OCI-LY1 (cell line): Measurements from ENCODE around the gene WASHC2A.
"Not testable (repeated sequence)": the region's sequence is repeated elsewhere in the genome, so short reads cannot be mapped to it uniquely, and the experiment has no call there.

Experiments
- H2AFZ ChIP-seq: fragments of 200-600 bp; sonication (generic), shearing (Covaris generic); 2 replicates; pipeline ENCODE4 v1.6.0; 2014; ENCODE audit warnings: antibody characterized with exemption, mild to moderate bottlenecking, low read length
- H3F3A ChIP-seq: fragments of 200-600 bp; sonication (generic), shearing (Covaris generic); 2 replicates; pipeline ENCODE4 v1.6.0; 2014; ENCODE audit warnings: mild to moderate bottlenecking, antibody characterized with exemption, low read length, moderate library complexity; ENCODE audit not compliant: insufficient read depth
- H3K27ac ChIP-seq: fragments of 200-600 bp; sonication (generic); 2 replicates; pipeline ENCODE4 v1.5.1; 2014; ENCODE audit warnings: low read length, mixed run types, mild to moderate bottlenecking, low read depth; ENCODE audit not compliant: poor library complexity, severe bottlenecking
- H3K27me3 ChIP-seq: fragments of 200-600 bp; sonication (generic); 2 replicates; pipeline ENCODE4 v1.6.0; 2014; ENCODE audit warnings: antibody characterized with exemption, mild to moderate bottlenecking, low read length, moderate library complexity; ENCODE audit not compliant: insufficient read depth
- H3K36me3 ChIP-seq: fragments of 200-600 bp; sonication (generic); 2 replicates; pipeline ENCODE4 v1.6.1; 2014; ENCODE audit warnings: mild to moderate bottlenecking, antibody characterized with exemption, low read length, moderate library complexity, mixed read lengths; ENCODE audit not compliant: insufficient read depth
- H3K4me1 ChIP-seq: fragments of 200-600 bp; sonication (generic); 2 replicates; pipeline ENCODE4 v1.5.1; 2014; ENCODE audit warnings: mild to moderate bottlenecking, low read length, moderate library complexity; ENCODE audit not compliant: insufficient read depth, severe bottlenecking
- H3K4me2 ChIP-seq: fragments of 200-600 bp; sonication (generic), shearing (Covaris generic); 2 replicates; pipeline ENCODE4 v1.6.1; 2014; ENCODE audit warnings: low read length
- H3K4me3 ChIP-seq: fragments of 200-600 bp; sonication (generic); 2 replicates; pipeline ENCODE4 v1.5.1; 2014; ENCODE audit warnings: low read length, low read depth, mild to moderate bottlenecking, mixed read lengths; ENCODE audit not compliant: poor library complexity, severe bottlenecking
- H3K79me2 ChIP-seq: fragments of 200-600 bp; shearing (Covaris generic); 2 replicates; pipeline ENCODE4 v1.6.1; 2016; ENCODE audit warnings: mixed run types, low read length, mixed read lengths; ENCODE audit not compliant: insufficient read depth
- H3K9ac ChIP-seq: fragments of 200-600 bp; sonication (generic), shearing (Covaris generic); 2 replicates; pipeline ENCODE4 v1.6.1; 2014; ENCODE audit warnings: mild to moderate bottlenecking, low read length, mixed read lengths
- H3K9me2 ChIP-seq: fragments of 200-600 bp; sonication (generic), shearing (Covaris generic); 2 replicates; pipeline ENCODE4 v1.6.1; 2014; ENCODE audit warnings: low read depth, mild to moderate bottlenecking, low read length, mixed read lengths
- H3K9me3 ChIP-seq: fragments of 200-600 bp; shearing (Covaris generic); 2 replicates; pipeline ENCODE4 v1.6.1; 2014; ENCODE audit warnings: low read length, mixed read lengths
- H4K20me1 ChIP-seq: fragments of 200-600 bp; sonication (generic), shearing (Covaris generic); 2 replicates; pipeline ENCODE4 v1.6.0; 2016; ENCODE audit warnings: mild to moderate bottlenecking, low read length; ENCODE audit not compliant: insufficient read depth
- EZH2 ChIP-seq: fragments of 200-600 bp; sonication (generic), shearing (Covaris generic); IDR thresholded peaks from 2 replicates; pipeline ENCODE4 v1.8.0; 2017; ENCODE audit warnings: borderline replicate concordance, mixed run types, mild to moderate bottlenecking, antibody characterized with exemption, low read length, moderate library complexity, mixed read lengths
- TF ChIP-seq, protein P1 (sequence below): fragments of 200-600 bp; sonication (generic), shearing (Covaris generic); IDR thresholded peaks from 2 replicates; pipeline ENCODE4 v1.5.1; 2017; ENCODE audit warnings: mild to moderate bottlenecking, antibody characterized with exemption, low read length, moderate library complexity, mixed read lengths

Gene WASHC2A, protein sequence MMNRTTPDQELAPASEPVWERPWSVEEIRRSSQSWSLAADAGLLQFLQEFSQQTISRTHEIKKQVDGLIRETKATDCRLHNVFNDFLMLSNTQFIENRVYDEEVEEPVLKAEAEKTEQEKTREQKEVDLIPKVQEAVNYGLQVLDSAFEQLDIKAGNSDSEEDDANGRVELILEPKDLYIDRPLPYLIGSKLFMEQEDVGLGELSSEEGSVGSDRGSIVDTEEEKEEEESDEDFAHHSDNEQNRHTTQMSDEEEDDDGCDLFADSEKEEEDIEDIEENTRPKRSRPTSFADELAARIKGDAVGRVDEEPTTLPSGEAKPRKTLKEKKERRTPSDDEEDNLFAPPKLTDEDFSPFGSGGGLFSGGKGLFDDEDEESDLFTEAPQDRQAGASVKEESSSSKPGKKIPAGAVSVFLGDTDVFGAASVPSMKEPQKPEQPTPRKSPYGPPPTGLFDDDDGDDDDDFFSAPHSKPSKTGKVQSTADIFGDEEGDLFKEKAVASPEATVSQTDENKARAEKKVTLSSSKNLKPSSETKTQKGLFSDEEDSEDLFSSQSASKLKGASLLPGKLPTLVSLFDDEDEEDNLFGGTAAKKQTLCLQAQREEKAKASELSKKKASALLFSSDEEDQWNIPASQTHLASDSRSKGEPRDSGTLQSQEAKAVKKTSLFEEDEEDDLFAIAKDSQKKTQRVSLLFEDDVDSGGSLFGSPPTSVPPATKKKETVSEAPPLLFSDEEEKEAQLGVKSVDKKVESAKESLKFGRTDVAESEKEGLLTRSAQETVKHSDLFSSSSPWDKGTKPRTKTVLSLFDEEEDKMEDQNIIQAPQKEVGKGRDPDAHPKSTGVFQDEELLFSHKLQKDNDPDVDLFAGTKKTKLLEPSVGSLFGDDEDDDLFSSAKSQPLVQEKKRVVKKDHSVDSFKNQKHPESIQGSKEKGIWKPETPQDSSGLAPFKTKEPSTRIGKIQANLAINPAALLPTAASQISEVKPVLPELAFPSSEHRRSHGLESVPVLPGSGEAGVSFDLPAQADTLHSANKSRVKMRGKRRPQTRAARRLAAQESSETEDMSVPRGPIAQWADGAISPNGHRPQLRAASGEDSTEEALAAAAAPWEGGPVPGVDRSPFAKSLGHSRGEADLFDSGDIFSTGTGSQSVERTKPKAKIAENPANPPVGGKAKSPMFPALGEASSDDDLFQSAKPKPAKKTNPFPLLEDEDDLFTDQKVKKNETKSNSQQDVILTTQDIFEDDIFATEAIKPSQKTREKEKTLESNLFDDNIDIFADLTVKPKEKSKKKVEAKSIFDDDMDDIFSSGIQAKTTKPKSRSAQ (N-terminal part only)

DNA sequence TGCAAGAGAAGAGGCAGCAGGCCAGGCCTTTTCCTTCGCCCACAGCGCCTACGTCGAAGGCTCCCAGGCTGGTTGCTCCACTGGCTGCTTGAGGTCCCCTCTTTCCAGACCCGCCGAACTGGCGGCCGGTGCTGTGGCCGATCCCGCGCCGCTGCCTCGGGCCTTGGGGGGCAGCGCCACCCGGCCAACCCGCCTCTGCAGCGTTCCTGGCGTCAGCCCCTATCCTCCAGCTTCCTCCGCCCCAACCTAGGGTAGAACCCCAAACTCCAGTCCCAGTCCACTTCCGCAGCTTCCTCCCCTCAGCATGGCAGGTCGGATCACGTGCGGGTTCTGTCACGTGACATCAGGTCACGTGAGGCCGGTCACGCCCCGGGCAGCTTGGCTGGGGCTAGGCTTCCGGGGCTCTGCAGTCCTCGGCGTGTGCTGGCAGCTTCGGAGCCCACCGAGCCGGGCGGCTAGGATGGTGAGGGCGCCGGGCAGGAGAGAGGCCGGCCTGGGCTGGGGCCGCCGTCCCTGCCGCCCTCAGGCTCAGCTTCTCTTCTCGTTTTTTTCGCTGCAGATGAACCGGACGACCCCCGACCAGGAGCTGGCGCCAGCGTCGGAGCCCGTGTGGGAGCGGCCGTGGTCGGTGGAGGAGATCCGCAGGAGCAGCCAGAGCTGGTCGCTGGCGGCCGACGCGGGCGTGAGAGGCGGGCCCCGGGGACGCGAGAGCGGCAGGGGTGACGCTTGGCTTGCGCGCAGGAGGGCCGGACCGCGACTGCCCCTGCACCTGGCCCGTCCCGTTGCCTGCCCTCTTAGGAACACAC lies at the start of gene WASHC2A:
Gene WASHC2A (plus strand): TSS at position 409 of the 806 bp plus-strand sequence. CDS start 52 bp downstream, at position 461.
- not testable (repeated sequence) for H3K27ac ChIP-seq, H3K9me2 ChIP-seq, H3K36me3 ChIP-seq, H3F3A ChIP-seq, H3K79me2 ChIP-seq, H3K9me3 ChIP-seq, H3K27me3 ChIP-seq, H4K20me1 ChIP-seq, H2AFZ ChIP-seq
- Histone ChIP-seq H3K4me1 (peaks cover 10% of the 10 kb centered on the region), H3K4me2 (peak within 1 kb of the TSS; percentile 74), H3K9ac (peak within 1 kb of the TSS; percentile 68), H3K4me3 (peak within 1 kb of the TSS; percentile 80)

DNA sequence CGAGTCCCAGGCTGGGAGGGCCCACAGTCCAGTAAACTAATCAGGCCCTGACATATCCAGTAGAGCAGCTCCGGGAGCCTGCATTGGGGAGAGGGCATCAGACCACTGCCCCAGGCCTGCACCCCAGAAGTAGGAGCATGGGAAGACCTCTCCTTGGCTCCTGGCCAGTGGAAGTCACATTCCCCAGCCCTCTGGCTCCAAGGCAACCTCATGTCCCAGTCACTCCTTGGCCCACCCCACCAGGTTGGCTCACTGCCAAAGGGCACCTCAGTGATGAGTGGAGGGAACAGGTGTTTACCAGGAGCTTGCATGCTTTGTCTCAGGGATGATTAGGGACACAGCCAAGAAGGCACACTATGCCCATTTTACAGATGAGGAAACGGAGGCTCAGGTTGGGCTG lies 48.5 kb upstream of the WASHC2A start:
- not testable (repeated sequence) for H3K36me3 ChIP-seq, H3K4me1 ChIP-seq, H3K4me2 ChIP-seq, H3K9ac ChIP-seq, H3K4me3 ChIP-seq, H3K79me2 ChIP-seq, H3K9me3 ChIP-seq, H2AFZ ChIP-seq, H3K27ac ChIP-seq, H3F3A ChIP-seq, H3K9me2 ChIP-seq, H4K20me1 ChIP-seq, H3K27me3 ChIP-seq

- H3K4me1 ChIP-seq, H3K4me2 ChIP-seq, H3K27ac ChIP-seq, H3K79me2 ChIP-seq, H2AFZ ChIP-seq, H3K9me3 ChIP-seq, H4K20me1 ChIP-seq, H3K4me3 ChIP-seq, H3K36me3 ChIP-seq, H3K27me3 ChIP-seq, H3K9me2 ChIP-seq, H3K9ac ChIP-seq, H3F3A ChIP-seq: not testable (repeated sequence)
Measured at GRCh38 chr10:50020451-50021024, 47.2 kb upstream of the WASHC2A start.

DNA sequence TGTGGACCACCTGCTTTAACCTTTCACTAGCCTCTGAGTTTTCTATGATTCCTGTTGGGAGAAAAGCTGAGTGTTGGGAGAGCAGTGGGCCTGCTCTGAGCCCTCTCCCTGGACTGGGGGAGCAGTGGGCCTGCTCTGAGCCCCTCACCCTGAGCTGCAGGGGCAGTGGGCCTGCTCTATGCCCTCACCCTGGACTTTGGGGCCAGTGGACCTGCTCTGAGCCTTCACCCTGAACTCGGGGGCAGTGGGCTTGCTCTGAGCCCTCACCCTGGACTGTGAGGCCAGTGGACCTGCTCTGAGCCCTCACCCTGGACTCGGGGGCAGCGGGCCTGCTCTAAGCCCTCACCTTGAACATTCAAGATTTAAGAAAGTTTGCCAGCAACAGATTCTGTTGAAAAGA lies 46.1 kb upstream of the WASHC2A start:
- no peaks in the 10 kb centered on the region for H3K9me3 ChIP-seq
- no peak overlapping the region for H3K4me2 ChIP-seq
- no peaks in the 10 kb centered on the region for H3K9me2 ChIP-seq
- H3K36me3 ChIP-seq, result no peaks in the 10 kb centered on the region
- no peaks in the 10 kb centered on the region for H3K4me1 ChIP-seq
- H3K4me3 ChIP-seq, result no peak overlapping the region
- no peak overlapping the region for H3K9ac ChIP-seq
- no peak for TF ChIP-seq EZH2
- TF ChIP-seq, protein P1, sequence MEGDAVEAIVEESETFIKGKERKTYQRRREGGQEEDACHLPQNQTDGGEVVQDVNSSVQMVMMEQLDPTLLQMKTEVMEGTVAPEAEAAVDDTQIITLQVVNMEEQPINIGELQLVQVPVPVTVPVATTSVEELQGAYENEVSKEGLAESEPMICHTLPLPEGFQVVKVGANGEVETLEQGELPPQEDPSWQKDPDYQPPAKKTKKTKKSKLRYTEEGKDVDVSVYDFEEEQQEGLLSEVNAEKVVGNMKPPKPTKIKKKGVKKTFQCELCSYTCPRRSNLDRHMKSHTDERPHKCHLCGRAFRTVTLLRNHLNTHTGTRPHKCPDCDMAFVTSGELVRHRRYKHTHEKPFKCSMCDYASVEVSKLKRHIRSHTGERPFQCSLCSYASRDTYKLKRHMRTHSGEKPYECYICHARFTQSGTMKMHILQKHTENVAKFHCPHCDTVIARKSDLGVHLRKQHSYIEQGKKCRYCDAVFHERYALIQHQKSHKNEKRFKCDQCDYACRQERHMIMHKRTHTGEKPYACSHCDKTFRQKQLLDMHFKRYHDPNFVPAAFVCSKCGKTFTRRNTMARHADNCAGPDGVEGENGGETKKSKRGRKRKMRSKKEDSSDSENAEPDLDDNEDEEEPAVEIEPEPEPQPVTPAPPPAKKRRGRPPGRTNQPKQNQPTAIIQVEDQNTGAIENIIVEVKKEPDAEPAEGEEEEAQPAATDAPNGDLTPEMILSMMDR, result no peak
- no peaks in the 10 kb centered on the region for H3K79me2 ChIP-seq
- H4K20me1 ChIP-seq, result no peaks in the 10 kb centered on the region
- H3K27ac ChIP-seq, result no peak overlapping the region
- H3K27me3 ChIP-seq, result no peaks in the 10 kb centered on the region
- H3F3A ChIP-seq, result no peaks in the 10 kb centered on the region
- H2AFZ ChIP-seq, result no peak overlapping the region

- not testable (repeated sequence) for H3K4me1 ChIP-seq, H3K27ac ChIP-seq, H3K27me3 ChIP-seq, H3K79me2 ChIP-seq, H3F3A ChIP-seq, H4K20me1 ChIP-seq, H3K36me3 ChIP-seq, H3K9me3 ChIP-seq, H3K9me2 ChIP-seq, H3K4me3 ChIP-seq, H3K4me2 ChIP-seq, H2AFZ ChIP-seq, H3K9ac ChIP-seq
Measured at GRCh38 chr10:50024716-50025383, 42.9 kb upstream of the WASHC2A start.
